Upper lobe of right lung (tissue), 1 donor: ENCODE data around the gene C11orf98. TPM values are rescaled to one million over a fixed set of nuclear protein-coding genes. Genes with fewer than 3 reads are reported as not detected.
"Not testable (repeated sequence)": the region's sequence is repeated elsewhere in the genome, so short reads cannot be mapped to it uniquely, and the experiment has no call there.

ENCODE experiments used
- ATAC-seq: fragments of 200-7000 bp; cut with Tn5 transposase; one replicate; pipeline ENCODE4 v1.9.1; 2020; ENCODE audit warnings: mild to moderate bottlenecking, moderate library complexity
- DNase-seq: peaks from one replicate; pipeline ENCODE4 v3.0.0-alpha.2; 2020
- H3K27ac ChIP-seq: fragments of 200-600 bp; one replicate; pipeline ENCODE4 v1.8.0; 2022
- H3K27me3 ChIP-seq: fragments of 200-600 bp; one replicate; pipeline ENCODE4 v1.8.0; 2022; ENCODE audit warnings: mild to moderate bottlenecking
- H3K36me3 ChIP-seq: fragments of 200-600 bp; one replicate; pipeline ENCODE4 v1.8.0; 2022
- H3K4me1 ChIP-seq: fragments of 200-600 bp; one replicate; pipeline ENCODE4 v1.8.0; 2022
- H3K4me3 ChIP-seq: fragments of 200-600 bp; one replicate; pipeline ENCODE4 v1.8.0; 2022; ENCODE audit warnings: mild to moderate bottlenecking
- H3K9me3 ChIP-seq: fragments of 200-600 bp; one replicate; pipeline ENCODE4 v1.8.0; 2022
- intact Hi-C: fragments of 100-400 bp; cut with DNase I; formaldehyde crosslinking; loops from one replicate; pipeline ENCODE4 v1.11.0; 2022
- total RNA-seq: library from RNA; stranded (reverse); fragmentation: NEBNext Ultra II Directional; extraction: Animal tissue kit (Norgen Biotek cat#: 25700); gene quantifications from one replicate; pipeline ENCODE4 v1.2.1, GENCODE V29; 2021
- TF ChIP-seq, protein P1 (sequence below): fragments of 200-600 bp; IDR thresholded peaks from one replicate; pipeline ENCODE4 v1.8.0; 2022; ENCODE audit warnings: antibody characterized with exemption
- donor health status: DM: no; HTN: yes; CAD: no; lungs with severe emphysema.

C11orf98 gene
- total RNA-seq, 1 donor from 2014 or later = 41.7 TPM

DNA sequence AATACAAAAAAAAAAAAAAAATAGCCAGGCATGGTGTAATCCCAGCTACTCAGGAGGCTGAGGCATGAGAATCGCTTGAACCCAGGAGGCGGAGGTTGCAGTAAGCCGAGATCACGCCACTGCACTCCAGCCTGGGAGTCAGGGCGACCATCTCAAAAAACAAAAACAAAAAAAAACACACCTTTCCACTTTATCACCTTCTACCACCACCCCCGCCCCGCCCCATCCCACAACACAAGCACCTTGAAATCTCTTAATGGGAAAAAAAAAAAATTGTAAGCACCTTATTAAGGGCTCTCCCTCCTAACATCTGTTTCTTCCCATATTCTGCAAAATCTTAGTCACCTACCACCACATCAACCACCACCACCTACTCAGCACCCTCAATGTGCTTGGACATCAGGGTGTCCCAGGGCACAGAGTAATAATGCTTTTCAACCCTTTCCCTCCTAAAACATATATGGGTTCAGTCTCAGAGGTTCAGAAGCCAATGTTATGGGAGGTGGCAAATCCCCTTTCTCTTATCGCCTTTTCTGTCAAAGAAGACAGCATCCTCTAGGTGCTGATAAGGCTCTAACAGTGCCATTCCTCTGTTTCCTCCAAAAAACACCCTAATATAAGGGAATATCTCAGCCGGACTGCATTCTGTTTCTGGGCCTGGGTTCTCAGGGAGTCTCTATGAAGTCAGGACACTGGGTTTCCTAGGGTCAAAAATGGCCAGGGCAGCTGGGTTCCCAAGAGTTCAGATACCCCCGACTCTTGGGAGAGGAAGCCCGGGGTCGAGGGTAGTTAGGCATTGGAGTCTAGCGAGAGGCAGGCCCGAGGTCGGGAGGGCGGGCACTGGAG lies 12.6 kb downstream of the C11orf98 start:
- Histone ChIP-seq H3K27ac (peak overlapping the region; percentile 95), H3K36me3 (peaks cover 18% of the 10 kb centered on the region), H3K4me3 (peak overlapping the region; percentile 84), H3K9me3 (no peaks in the 10 kb centered on the region), H3K27me3 (no peaks in the 10 kb centered on the region), H3K4me1 (peaks cover 11% of the 10 kb centered on the region)
- TF ChIP-seq, protein P1, sequence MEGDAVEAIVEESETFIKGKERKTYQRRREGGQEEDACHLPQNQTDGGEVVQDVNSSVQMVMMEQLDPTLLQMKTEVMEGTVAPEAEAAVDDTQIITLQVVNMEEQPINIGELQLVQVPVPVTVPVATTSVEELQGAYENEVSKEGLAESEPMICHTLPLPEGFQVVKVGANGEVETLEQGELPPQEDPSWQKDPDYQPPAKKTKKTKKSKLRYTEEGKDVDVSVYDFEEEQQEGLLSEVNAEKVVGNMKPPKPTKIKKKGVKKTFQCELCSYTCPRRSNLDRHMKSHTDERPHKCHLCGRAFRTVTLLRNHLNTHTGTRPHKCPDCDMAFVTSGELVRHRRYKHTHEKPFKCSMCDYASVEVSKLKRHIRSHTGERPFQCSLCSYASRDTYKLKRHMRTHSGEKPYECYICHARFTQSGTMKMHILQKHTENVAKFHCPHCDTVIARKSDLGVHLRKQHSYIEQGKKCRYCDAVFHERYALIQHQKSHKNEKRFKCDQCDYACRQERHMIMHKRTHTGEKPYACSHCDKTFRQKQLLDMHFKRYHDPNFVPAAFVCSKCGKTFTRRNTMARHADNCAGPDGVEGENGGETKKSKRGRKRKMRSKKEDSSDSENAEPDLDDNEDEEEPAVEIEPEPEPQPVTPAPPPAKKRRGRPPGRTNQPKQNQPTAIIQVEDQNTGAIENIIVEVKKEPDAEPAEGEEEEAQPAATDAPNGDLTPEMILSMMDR = no peak
- ATAC-seq (no peak), DNase-seq (no peak)
- intact Hi-C loops = no loop called here

DNA sequence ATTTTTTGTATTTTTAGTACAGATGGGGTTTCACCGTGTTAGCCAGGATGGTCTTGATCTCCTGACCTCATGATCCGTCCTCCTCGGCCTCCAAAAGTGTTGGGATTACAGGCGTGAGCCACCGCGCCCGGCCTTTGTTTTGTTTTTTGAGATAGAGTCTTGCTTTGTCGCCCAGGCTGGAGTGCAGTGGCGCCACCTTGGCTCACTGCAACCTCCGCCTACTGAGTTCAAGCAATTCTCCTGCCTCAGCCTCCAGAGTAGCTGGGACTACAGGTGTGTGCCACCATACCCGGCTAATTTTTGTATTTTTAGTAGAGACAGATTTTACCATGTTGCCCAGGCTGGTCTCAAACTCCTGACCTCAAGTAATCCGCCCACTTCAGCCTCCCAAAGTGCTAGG lies 14.7 kb downstream of the C11orf98 start:
- H3K9me3 ChIP-seq, DNase-seq, H3K27ac ChIP-seq, H3K27me3 ChIP-seq, H3K4me3 ChIP-seq, ATAC-seq, intact Hi-C loops: not testable (repeated sequence)
- H3K4me1 ChIP-seq = peaks cover 21% of the 10 kb centered on the region
- peaks cover 18% of the 10 kb centered on the region for H3K36me3 ChIP-seq

DNA sequence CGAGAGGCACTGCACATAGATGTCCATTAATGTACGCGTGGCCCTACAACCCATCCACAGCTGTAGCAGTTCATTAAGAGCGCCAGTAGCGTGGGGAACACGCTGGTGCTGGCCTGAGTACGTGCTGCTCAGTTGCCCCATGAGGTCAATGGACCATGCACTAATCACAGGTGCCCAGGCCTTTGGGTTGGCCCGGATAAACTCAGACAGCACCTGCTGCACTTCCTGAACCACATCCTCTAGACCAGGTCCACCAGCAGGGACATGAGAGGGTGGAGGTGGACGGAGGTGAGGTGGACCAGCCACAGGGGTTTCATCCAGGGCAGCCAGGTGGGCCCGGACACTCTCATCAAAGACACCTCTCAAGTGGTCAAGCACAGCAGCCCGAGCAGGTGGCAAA lies 15.5 kb downstream of the C11orf98 start:
- intact Hi-C loops = no loop called here
- Histone ChIP-seq H3K36me3 (peaks cover 18% of the 10 kb centered on the region), H3K27me3 (no peaks in the 10 kb centered on the region), H3K4me3 (no peak overlapping the region), H3K27ac (no peak overlapping the region), H3K9me3 (no peaks in the 10 kb centered on the region), H3K4me1 (peaks cover 27% of the 10 kb centered on the region)
- ATAC-seq (no peak), DNase-seq (no peak)
- TF ChIP-seq, protein P1 = no peak

DNA sequence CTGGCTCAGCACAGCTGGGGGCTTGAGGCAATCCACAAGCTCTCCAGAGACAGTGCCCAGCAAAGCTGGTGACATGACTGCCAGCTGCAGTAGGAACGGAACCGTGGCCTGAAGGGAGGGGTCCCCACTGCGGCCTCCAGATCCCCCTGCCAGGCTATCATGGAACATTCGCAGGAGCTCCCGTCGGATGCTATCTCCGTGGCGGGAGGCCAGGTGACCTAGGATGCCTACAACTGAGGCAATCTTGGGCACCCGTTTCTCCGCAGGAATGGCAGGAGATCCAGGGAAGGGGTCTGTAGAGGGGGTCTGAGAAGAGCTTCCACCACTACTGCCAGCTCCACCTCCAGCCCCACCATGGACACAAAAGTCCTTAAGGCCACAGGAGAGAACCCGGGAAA lies 16.0 kb downstream of the C11orf98 start:
- no peak for DNase-seq
- no peak overlapping the region for H3K4me3 ChIP-seq
- H3K4me1 ChIP-seq = peaks cover 27% of the 10 kb centered on the region
- intact Hi-C loops = no loop called here
- H3K9me3 ChIP-seq = no peaks in the 10 kb centered on the region
- ATAC-seq = no peak
- H3K27ac ChIP-seq = no peak overlapping the region
- peaks cover 24% of the 10 kb centered on the region for H3K36me3 ChIP-seq
- TF ChIP-seq, protein P1 = no peak
- no peaks in the 10 kb centered on the region for H3K27me3 ChIP-seq

DNA sequence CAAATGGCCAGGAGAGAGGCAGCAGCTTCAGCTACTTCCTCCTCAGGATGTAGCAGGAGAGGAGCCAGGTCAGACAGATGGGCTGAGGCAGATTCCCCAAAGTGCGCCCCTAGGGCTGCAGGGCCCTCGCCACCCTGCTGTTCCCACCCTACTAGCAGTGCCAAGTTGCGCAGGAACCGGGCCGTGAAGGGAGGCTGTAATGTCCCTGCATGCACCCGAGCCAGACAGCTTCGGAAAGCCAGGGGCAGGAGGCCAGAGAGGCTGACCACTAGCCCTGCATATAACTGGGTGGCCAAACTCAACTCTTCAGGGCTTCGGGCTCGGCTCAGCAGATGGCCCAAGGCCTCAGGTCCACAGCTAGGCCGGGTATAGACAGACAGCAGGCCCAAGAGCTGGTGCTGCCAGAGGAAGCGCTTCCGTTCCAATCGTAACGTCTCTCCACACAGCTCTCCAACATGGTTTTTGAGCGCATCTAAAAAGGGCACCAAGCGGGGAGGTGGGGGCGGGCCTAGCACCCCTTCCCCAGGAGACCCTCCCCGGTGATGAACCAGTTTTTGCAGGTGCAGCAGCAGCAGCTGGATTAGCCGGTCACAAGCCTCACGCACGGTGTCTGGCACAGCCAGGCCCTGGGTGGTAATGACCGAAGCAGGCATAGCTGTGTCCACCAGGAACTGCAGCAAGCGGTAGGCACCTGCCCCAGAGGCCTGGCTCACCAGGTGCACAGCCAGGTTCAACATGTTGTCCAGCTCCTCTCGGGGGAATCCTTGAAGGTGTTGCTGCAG lies 16.6 kb downstream of the C11orf98 start:
- DNase-seq (no peak), ATAC-seq (no peak)
- Histone ChIP-seq H3K4me1 (peaks cover 27% of the 10 kb centered on the region), H3K27me3 (no peaks in the 10 kb centered on the region), H3K27ac (no peak overlapping the region), H3K9me3 (no peaks in the 10 kb centered on the region), H3K36me3 (peaks cover 29% of the 10 kb centered on the region), H3K4me3 (no peak overlapping the region)
- intact Hi-C loops = no loop called here
- TF ChIP-seq, protein P1 = no peak

DNA sequence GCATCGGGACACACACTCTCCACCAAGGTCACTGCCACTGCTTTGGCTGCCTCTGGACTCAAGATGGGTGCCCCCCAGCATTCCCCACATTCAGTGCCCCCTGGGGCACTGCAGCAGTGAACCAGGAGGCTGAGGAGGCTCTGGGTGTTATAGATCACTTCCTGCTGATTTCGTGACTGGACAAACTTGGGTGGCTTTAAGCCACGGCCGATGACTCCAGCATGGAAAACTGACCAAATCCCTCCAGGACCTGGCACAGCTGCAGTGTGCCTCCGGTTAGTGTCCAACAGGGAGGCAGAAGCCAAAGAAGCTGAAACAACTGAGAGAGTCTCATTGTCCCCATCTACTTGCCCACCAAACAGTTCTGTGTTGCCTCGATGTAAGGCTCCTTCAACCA lies 17.4 kb downstream of the C11orf98 start:
- intact Hi-C loops = no loop called here
- no peak for DNase-seq

More for the DNA sequence above, 17.4 kb downstream of the C11orf98 start:
- Histone ChIP-seq H3K4me1 (peaks cover 27% of the 10 kb centered on the region), H3K36me3 (peaks cover 37% of the 10 kb centered on the region), H3K4me3 (no peak overlapping the region), H3K27ac (no peak overlapping the region), H3K9me3 (no peaks in the 10 kb centered on the region), H3K27me3 (no peaks in the 10 kb centered on the region)
- TF ChIP-seq, protein P1 = no peak
- no peak for ATAC-seq
